GM23338 (cell line): ENCODE results near the gene TNNI3K. TPM values are rescaled to one million over a fixed set of nuclear protein-coding genes. Genes with fewer than 3 reads are reported as not detected.

Source experiments
- ATAC-seq: fragments of 200-7000 bp; cut with Tn5 transposase; 3 replicates; pipeline ENCODE4 v1.9.1; 2020
- DNase-seq: peaks from one replicate; pipeline ENCODE4 v3.0.0-alpha.2; 2015; ENCODE audit warnings: low spot score
- H2AFZ ChIP-seq: fragments of 200-600 bp; sonication (generic); 2 replicates; pipeline ENCODE4 v1.8.0; 2016; ENCODE audit warnings: antibody characterized with exemption, mild to moderate bottlenecking, moderate library complexity
- H3F3A ChIP-seq: fragments of 200-600 bp; sonication (generic); replicated peaks from 2 replicates; pipeline ENCODE4 v1.8.0; 2017; ENCODE audit warnings: antibody characterized with exemption, mixed run types, low read depth
- H3K27ac ChIP-seq: fragments of 200-600 bp; sonication (generic); 2 replicates; pipeline ENCODE4 v1.6.1; 2016; ENCODE audit warnings: low read depth
- H3K27me3 ChIP-seq: fragments of 200-600 bp; sonication (generic); 2 replicates; pipeline ENCODE4 v1.8.0; 2016; ENCODE audit warnings: mild to moderate bottlenecking, mixed run types, moderate library complexity; ENCODE audit not compliant: insufficient read depth
- H3K36me3 ChIP-seq: fragments of 200-600 bp; sonication (generic); 2 replicates; pipeline ENCODE4 v1.8.0; 2016; ENCODE audit warnings: mild to moderate bottlenecking; ENCODE audit not compliant: insufficient read depth
- H3K4me1 ChIP-seq: fragments of 200-600 bp; sonication (generic); 2 replicates; pipeline ENCODE4 v1.8.0; 2016; ENCODE audit warnings: mild to moderate bottlenecking, moderate library complexity; ENCODE audit not compliant: insufficient read depth
- H3K4me2 ChIP-seq: fragments of 200-600 bp; sonication (generic); 2 replicates; pipeline ENCODE4 v1.7.1; 2017; ENCODE audit warnings: mixed run types
- H3K4me3 ChIP-seq: fragments of 200-600 bp; sonication (generic); 2 replicates; pipeline ENCODE4 v1.6.1; 2016; ENCODE audit warnings: mixed run types
- H3K79me2 ChIP-seq: fragments of 200-600 bp; sonication (generic); replicated peaks from 2 replicates; pipeline ENCODE4 v1.8.0; 2017; ENCODE audit warnings: mild to moderate bottlenecking; ENCODE audit not compliant: insufficient read depth
- H3K9me2 ChIP-seq: fragments of 200-600 bp; sonication (generic); 2 replicates; pipeline ENCODE4 v1.8.0; 2017; ENCODE audit not compliant: insufficient read depth
- H4K20me1 ChIP-seq: fragments of 200-600 bp; sonication (generic); replicated peaks from 2 replicates; pipeline ENCODE4 v1.8.0; 2017; ENCODE audit warnings: mild to moderate bottlenecking; ENCODE audit not compliant: insufficient read depth
- H3K27ac Mint-ChIP-seq: 2 replicates; pipeline ENCODE4 v1.8.0; 2020; ENCODE audit warnings: inconsistent platforms, mild to moderate bottlenecking, moderate library complexity, mixed read lengths
- H3K27me3 Mint-ChIP-seq: 3 replicates; pipeline ENCODE4 v1.8.0; 2022; ENCODE audit warnings: low read depth, mild to moderate bottlenecking, moderate library complexity, mixed read lengths, inconsistent platforms; ENCODE audit not compliant: insufficient read depth, poor library complexity
- H3K36me3 Mint-ChIP-seq: 3 replicates; pipeline ENCODE4 v1.8.0; 2021; ENCODE audit warnings: low read depth, mild to moderate bottlenecking, inconsistent platforms, moderate library complexity, mixed read lengths
- H3K4me1 Mint-ChIP-seq: 3 replicates; pipeline ENCODE4 v1.8.0; 2020; ENCODE audit warnings: mild to moderate bottlenecking, inconsistent platforms, mixed read lengths
- H3K4me3 Mint-ChIP-seq: 3 replicates; pipeline ENCODE4 v1.8.0; 2021; ENCODE audit warnings: moderate library complexity, mild to moderate bottlenecking, inconsistent platforms, mixed read lengths
- H3K9me3 Mint-ChIP-seq: 3 replicates; pipeline ENCODE4 v1.8.0; 2020; ENCODE audit warnings: moderate library complexity, mild to moderate bottlenecking, inconsistent platforms, mixed read lengths
- CREB1 ChIP-seq: fragments of 250-450 bp; sonication (Bioruptor Pico); IDR thresholded peaks from 2 replicates; pipeline ENCODE4 v1.5.0; 2020; ENCODE audit warnings: low read depth, mild to moderate bottlenecking, moderate library complexity
- CTCF ChIP-seq, 2 experiments: fragments of 200-600 bp in 1 of 2; sonication (generic) in 1 of 2; conservative IDR thresholded peaks; 2 replicates each; pipeline versions ENCODE4 v1.5.1 to v1.6.1; 2016 to 2017; ENCODE audit warnings: antibody characterized with exemption in 2 of 2, low read depth in 2 of 2, mild to moderate bottlenecking in 2 of 2, moderate library complexity in 1 of 2
- EZH2 ChIP-seq: fragments of 200-600 bp; sonication (generic); IDR thresholded peaks from one replicate; pipeline ENCODE4 v1.8.0; 2017; ENCODE audit warnings: antibody characterized with exemption, mild to moderate bottlenecking, low read depth; ENCODE audit not compliant: unreplicated experiment
- EZH2phosphoT487 ChIP-seq: fragments of 200-600 bp; sonication (generic); IDR thresholded peaks from one replicate; pipeline ENCODE4 v1.8.1; 2018; ENCODE audit warnings: antibody characterized with exemption; ENCODE audit not compliant: unreplicated experiment
- JUNB ChIP-seq: IDR thresholded peaks from one replicate; pipeline ENCODE4 v1.6.1; 2016; ENCODE audit warnings: antibody characterized with exemption; ENCODE audit not compliant: unreplicated experiment
- POLR2AphosphoS5 ChIP-seq: IDR thresholded peaks from 2 replicates; pipeline ENCODE4 v1.6.1; 2016; ENCODE audit warnings: antibody characterized with exemption, low read depth
- STAT1 ChIP-seq: IDR thresholded peaks from one replicate; pipeline ENCODE4 v1.6.1; 2016; ENCODE audit warnings: antibody characterized with exemption; ENCODE audit not compliant: unreplicated experiment
- ZNF114 ChIP-seq: fragments of 250-450 bp; sonication (Bioruptor Pico); IDR thresholded peaks from 2 replicates; pipeline ENCODE4 v1.5.0; 2020; ENCODE audit warnings: mild to moderate bottlenecking, moderate library complexity
- ZNF331 ChIP-seq: fragments of 250-450 bp; sonication (Bioruptor Pico); IDR thresholded peaks from 2 replicates; pipeline ENCODE4 v1.5.0; 2020; ENCODE audit warnings: low read depth, mild to moderate bottlenecking, moderate library complexity
- ZNF462 ChIP-seq: fragments of 250-450 bp; sonication (Bioruptor Pico); IDR thresholded peaks from 2 replicates; pipeline ENCODE4 v1.5.0; 2020; ENCODE audit warnings: mild to moderate bottlenecking, moderate library complexity
- polyA plus RNA-seq: library from polyadenylated mRNA; unstranded; fragments of >200 nt; fragmentation: Nextera tagmentation; extraction: Ambion mirVana; gene quantifications from 2 replicates; pipeline ENCODE4 v1.2.1, GENCODE V29; 2016
- total RNA-seq: library from RNA; depleted of rRNA; stranded (reverse); fragments of >200 nt; shearing (Covaris generic); gene quantifications from 2 replicates; pipeline ENCODE4 v1.2.3, GENCODE V29; 2014
- TF ChIP-seq, protein P1 (sequence below): IDR thresholded peaks from 2 replicates; pipeline ENCODE4 v1.6.1; 2016; ENCODE audit warnings: antibody characterized with exemption

The TNNI3K gene
- total and polyA plus RNA-seq, 2 experiments from 2014 or later: not detected

GRCh38 chr1:74402873-74403272, 167.7 kb downstream of the TNNI3K start (continued):
- no peak for TF ChIP-seq ZNF114 (CRISPR knock-in tag)

- peaks cover 8% of the 10 kb centered on the region; the same call in 1 of the 2 replicates for H3K9me2 ChIP-seq
- no peak overlapping the region for H3K4me3 Mint-ChIP-seq
- no peak overlapping the region for H2AFZ ChIP-seq
- no peaks in the 10 kb centered on the region for H3K36me3 Mint-ChIP-seq
- H3K36me3 ChIP-seq: no peaks in the 10 kb centered on the region
- no peaks in the 10 kb centered on the region for H3K79me2 ChIP-seq
- H3K9me3 Mint-ChIP-seq: no peaks in the 10 kb centered on the region
- no peak overlapping the region for H3K27ac ChIP-seq
- no peak overlapping the region for H3K4me3 ChIP-seq
- TF ChIP-seq JUNB (no peak), ZNF331 (no peak), ZNF462 (no peak), EZH2phosphoT487 (no peak), EZH2 (no peak), CREB1 (no peak), ZNF114 (CRISPR knock-in tag) (no peak), POLR2AphosphoS5 (no peak), CTCF (conservative IDR thresholded peaks at IDR 0.05; ENCODE audit: low read depth in 2 of 2) (no peak), STAT1 (no peak)
- TF ChIP-seq, protein P1, sequence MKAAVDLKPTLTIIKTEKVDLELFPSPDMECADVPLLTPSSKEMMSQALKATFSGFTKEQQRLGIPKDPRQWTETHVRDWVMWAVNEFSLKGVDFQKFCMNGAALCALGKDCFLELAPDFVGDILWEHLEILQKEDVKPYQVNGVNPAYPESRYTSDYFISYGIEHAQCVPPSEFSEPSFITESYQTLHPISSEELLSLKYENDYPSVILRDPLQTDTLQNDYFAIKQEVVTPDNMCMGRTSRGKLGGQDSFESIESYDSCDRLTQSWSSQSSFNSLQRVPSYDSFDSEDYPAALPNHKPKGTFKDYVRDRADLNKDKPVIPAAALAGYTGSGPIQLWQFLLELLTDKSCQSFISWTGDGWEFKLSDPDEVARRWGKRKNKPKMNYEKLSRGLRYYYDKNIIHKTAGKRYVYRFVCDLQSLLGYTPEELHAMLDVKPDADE: no peak
- H3K27me3 Mint-ChIP-seq: no peaks in the 10 kb centered on the region
- no peak overlapping the region for H3K27ac Mint-ChIP-seq
- no peaks in the 10 kb centered on the region for H3K4me1 ChIP-seq
- ATAC-seq (no peak), DNase-seq (no peak)
- no peak overlapping the region for H3K4me2 ChIP-seq
- no peaks in the 10 kb centered on the region for H4K20me1 ChIP-seq
- H3F3A ChIP-seq: no peaks in the 10 kb centered on the region
- no peaks in the 10 kb centered on the region for H3K4me1 Mint-ChIP-seq
- no peaks in the 10 kb centered on the region for H3K27me3 ChIP-seq
Observed at GRCh38 chr1:74403606-74404005, 168.4 kb downstream of the TNNI3K start.
